H9 (cell line): ENCODE data around the gene ATXN7L3. TPM values are rescaled to one million over a fixed set of nuclear protein-coding genes. Genes with fewer than 3 reads are reported as not detected.
A peak's percentile ranks its signal among the peaks of the same experiment; 100 is the strongest.
"Not testable (repeated sequence)": the region's sequence is repeated elsewhere in the genome, so short reads cannot be mapped to it uniquely, and the experiment has no call there.

Experiments used
- DNase-seq: peaks from one replicate; pipeline ENCODE4 v3.0.0-alpha.2; 2017
- H2AFZ ChIP-seq: one replicate; pipeline ENCODE4 v1.6.1; 2013; ENCODE audit warnings: mild to moderate bottlenecking, low read length, control low read depth, moderate library complexity
- H2AK5ac ChIP-seq: 2 replicates; pipeline ENCODE4 v1.6.1; 2013; ENCODE audit warnings: low read length, control low read depth, mixed read lengths; ENCODE audit not compliant: insufficient read length
- H2BK120ac ChIP-seq: one replicate; pipeline ENCODE4 v1.6.1; 2013; ENCODE audit warnings: low read depth, mild to moderate bottlenecking, low read length, control low read depth, inconsistent platforms; ENCODE audit not compliant: poor library complexity, severe bottlenecking
- H2BK12ac ChIP-seq: 2 replicates; pipeline ENCODE4 v1.6.1; 2013; ENCODE audit warnings: low read length, control low read depth, mixed read lengths, low read depth; ENCODE audit not compliant: insufficient read length
- H2BK15ac ChIP-seq: 2 replicates; pipeline ENCODE4 v1.6.1; 2013; ENCODE audit warnings: low read depth, low read length, control low read depth
- H2BK20ac ChIP-seq: one replicate; pipeline ENCODE4 v1.6.1; 2013; ENCODE audit warnings: low read depth, mild to moderate bottlenecking, low read length, control low read depth, inconsistent platforms; ENCODE audit not compliant: poor library complexity, severe bottlenecking
- H2BK5ac ChIP-seq: 2 replicates; pipeline ENCODE4 v1.6.1; 2013; ENCODE audit warnings: low read length, control low read depth, mixed read lengths; ENCODE audit not compliant: insufficient read length
- H3K14ac ChIP-seq: 2 replicates; pipeline ENCODE4 v1.6.1; 2013; ENCODE audit warnings: low read length, control low read depth; ENCODE audit not compliant: insufficient read depth
- H3K18ac ChIP-seq: 2 replicates; pipeline ENCODE4 v1.6.1; 2013; ENCODE audit warnings: low read depth, mild to moderate bottlenecking, mixed read lengths, low read length, control low read depth; ENCODE audit not compliant: insufficient read length
- H3K23ac ChIP-seq: 2 replicates; pipeline ENCODE4 v1.6.1; 2013; ENCODE audit warnings: low read length, control low read depth, mixed read lengths, low read depth; ENCODE audit not compliant: insufficient read length
- H3K23me2 ChIP-seq: 2 replicates; pipeline ENCODE4 v1.6.1; 2013; ENCODE audit warnings: low read depth, mild to moderate bottlenecking, mixed read lengths, low read length, control low read depth; ENCODE audit not compliant: insufficient read length, poor library complexity, severe bottlenecking
- H3K27ac ChIP-seq: 2 replicates; pipeline ENCODE4 v1.5.1; 2013; ENCODE audit warnings: low read length, control low read depth, mixed read lengths, low read depth; ENCODE audit not compliant: insufficient read length
- H3K27me3 ChIP-seq: 2 replicates; pipeline ENCODE4 v1.6.1; 2013; ENCODE audit warnings: low read length, control low read depth, inconsistent platforms; ENCODE audit not compliant: insufficient read depth
- H3K4ac ChIP-seq: 2 replicates; pipeline ENCODE4 v1.6.1; 2013; ENCODE audit warnings: low read depth, mild to moderate bottlenecking, control low read depth, inconsistent platforms, low read length, moderate library complexity
- H3K4me1 ChIP-seq: 2 replicates; pipeline ENCODE4 v1.6.1; 2013; ENCODE audit warnings: low read length, control low read depth, inconsistent platforms; ENCODE audit not compliant: insufficient read depth
- H3K4me2 ChIP-seq: 2 replicates; pipeline ENCODE4 v1.6.1; 2013; ENCODE audit warnings: low read length, control low read depth, mixed read lengths; ENCODE audit not compliant: insufficient read length, insufficient read depth
- H3K56ac ChIP-seq: 2 replicates; pipeline ENCODE4 v1.6.1; 2013; ENCODE audit warnings: low read depth, mild to moderate bottlenecking, mixed read lengths, low read length, control low read depth; ENCODE audit not compliant: insufficient read length
- H3K79me1 ChIP-seq: 2 replicates; pipeline ENCODE4 v1.6.1; 2013; ENCODE audit warnings: low read depth, mild to moderate bottlenecking, moderate library complexity, low read length, control low read depth, inconsistent platforms; ENCODE audit not compliant: insufficient read depth, poor library complexity, severe bottlenecking
- H3K79me2 ChIP-seq: 2 replicates; pipeline ENCODE4 v1.6.1; 2013; ENCODE audit warnings: low read length, control low read depth, inconsistent platforms; ENCODE audit not compliant: insufficient read depth
- H3K9ac ChIP-seq: 2 replicates; pipeline ENCODE4 v1.6.1; 2013; ENCODE audit warnings: low read length, control low read depth, mixed read lengths; ENCODE audit not compliant: insufficient read length; ENCODE audit errors: extremely low read depth
- H3K9me3 ChIP-seq: one replicate; pipeline ENCODE4 v1.6.1; 2013; ENCODE audit warnings: low read depth, low read length, inconsistent platforms; ENCODE audit not compliant: control insufficient read depth
- H3T11ph ChIP-seq: one replicate; pipeline ENCODE4 v1.6.1; 2013; ENCODE audit warnings: mild to moderate bottlenecking, low read length, control low read depth, inconsistent platforms
- H4K20me1 ChIP-seq: one replicate; pipeline ENCODE4 v1.6.1; 2013; ENCODE audit not compliant: control insufficient read depth, insufficient read length, insufficient read depth
- H4K5ac ChIP-seq: 2 replicates; pipeline ENCODE4 v1.6.1; 2013; ENCODE audit warnings: low read depth, mild to moderate bottlenecking, mixed read lengths, low read length, control low read depth; ENCODE audit not compliant: insufficient read length
- H4K8ac ChIP-seq: replicated peaks from 2 replicates; pipeline ENCODE4 v1.6.1; 2013; ENCODE audit warnings: low read length, control low read depth, mixed read lengths, low read depth; ENCODE audit not compliant: insufficient read length
- H4K91ac ChIP-seq: 2 replicates; pipeline ENCODE4 v1.6.1; 2013; ENCODE audit warnings: low read depth, mild to moderate bottlenecking, moderate library complexity, mixed read lengths, low read length, control low read depth; ENCODE audit not compliant: insufficient read length
- H3K27ac Mint-ChIP-seq, 3 experiments: 2 replicates in 2 of 3; 3 replicates in 1 of 3; pipeline ENCODE4 v1.8.0; 2020 to 2021; ENCODE audit warnings: mixed read lengths in 3 of 3, mild to moderate bottlenecking in 1 of 3, moderate library complexity in 1 of 3
- H3K27me3 Mint-ChIP-seq: 2 replicates; pipeline ENCODE4 v1.8.0; 2021; ENCODE audit warnings: low read depth, mild to moderate bottlenecking, moderate library complexity, mixed read lengths
- H3K36me3 Mint-ChIP-seq, 3 experiments: 2 replicates in 2 of 3; 3 replicates in 1 of 3; pipeline ENCODE4 v1.8.0; 2020 to 2021; ENCODE audit warnings: low read depth in 3 of 3, mixed read lengths in 3 of 3; ENCODE audit not compliant: insufficient read depth in 1 of 3
- H3K4me1 Mint-ChIP-seq, 2 experiments: 2 replicates each; pipeline ENCODE4 v1.8.0; 2020; ENCODE audit warnings: mixed read lengths in 2 of 2
- H3K4me3 Mint-ChIP-seq, 2 experiments: 2 replicates in 1 of 2; 3 replicates in 1 of 2; pipeline ENCODE4 v1.8.0; 2020 to 2021; ENCODE audit warnings: mild to moderate bottlenecking in 2 of 2, mixed read lengths in 2 of 2, moderate library complexity in 1 of 2
- H3K9me3 Mint-ChIP-seq, 2 experiments: 2 replicates in 1 of 2; 3 replicates in 1 of 2; pipeline ENCODE4 v1.8.0; 2020; ENCODE audit warnings: mild to moderate bottlenecking in 2 of 2, mixed read lengths in 2 of 2, moderate library complexity in 1 of 2
- CTCF ChIP-seq: fragments of 200-600 bp; sonication (generic); conservative IDR thresholded peaks from 3 replicates; pipeline ENCODE4 v1.8.0; 2021; ENCODE audit warnings: antibody characterized with exemption, mild to moderate bottlenecking
- WGBS: extraction: QIAGEN DNeasy Blood & Tissue Kit; methylation state at CpG from one replicate; pipeline ENCODE4 v1.1.7; 2013; ENCODE audit warnings: missing lambda C conversion rate, low lambda C conversion rate, mixed read lengths; ENCODE audit not compliant: insufficient read length; ENCODE audit errors: extremely low coverage; 5-methylcytosine and 5-hydroxymethylcytosine counted together
- total RNA-seq: library from RNA; stranded (reverse); gene quantifications from 2 replicates; pipeline ENCODE4 v1.2.1, GENCODE V29; 2021

The ATXN7L3 gene
- total RNA-seq, 1 experiment from 2014 or later: 125 TPM

- Histone ChIP-seq H3K23me2 (no peaks in the 10 kb centered on the region), H2AK5ac (no peak overlapping the region), H4K20me1 (no peaks in the 10 kb centered on the region), H4K5ac (no peak overlapping the region), H3K56ac (no peak overlapping the region), H2BK15ac (no peak overlapping the region), H3K4me1 (no peaks in the 10 kb centered on the region), H3K4ac (no peak overlapping the region), H4K8ac (no peak overlapping the region), H3K27me3 (no peaks in the 10 kb centered on the region), H2BK120ac (no peak overlapping the region), H3K14ac (no peak overlapping the region), H2BK20ac (no peak overlapping the region), H2BK12ac (no peak overlapping the region), H3K9me3 (no peaks in the 10 kb centered on the region), H3K27ac (no peak overlapping the region), H2AFZ (no peak overlapping the region), H3K79me2 (peaks cover 3% of the 10 kb centered on the region; the same call in 1 of the 2 replicates), H3K23ac (no peak overlapping the region), H3K18ac (no peak overlapping the region), H4K91ac (no peak overlapping the region), H2BK5ac (no peak overlapping the region), H3T11ph (no peak overlapping the region), H3K4me2 (no peak overlapping the region), H3K79me1 (peaks cover 8% of the 10 kb centered on the region), H3K9ac (no peak overlapping the region)
- no CpG with 5 or more reads among the region's 4 CpGs for WGBS
- peak overlapping the region in 2 of 3 experiments; percentile 64 to 91; a peak in 5 of 7 replicates for H3K27ac Mint-ChIP-seq
- TF ChIP-seq CTCF: no peak
- H3K36me3 Mint-ChIP-seq: peaks cover 38 to 85% (median 79%) of the 10 kb centered on the region in 3 experiments
- H3K9me3 Mint-ChIP-seq: no peaks in the 10 kb centered on the region
- H3K4me1 Mint-ChIP-seq: no peaks in the 10 kb centered on the region
- no peak for DNase-seq
- H3K4me3 Mint-ChIP-seq: no peak overlapping the region
- no peaks in the 10 kb centered on the region for H3K27me3 Mint-ChIP-seq
These were observed 49.8 kb downstream of the ATXN7L3 start for GRCh38 chr17:44149750-44150329.

GRCh38 chr17:44149066-44149465, 50.6 kb downstream of the ATXN7L3 start:
- H3K4me1 Mint-ChIP-seq, H3K4me1 ChIP-seq, H2BK120ac ChIP-seq, H3K9ac ChIP-seq, H2BK5ac ChIP-seq, H3K27me3 ChIP-seq, H2AFZ ChIP-seq, H4K8ac ChIP-seq, DNase-seq, H3K23ac ChIP-seq, H3K4ac ChIP-seq, H3K56ac ChIP-seq, H3K18ac ChIP-seq, H3K9me3 Mint-ChIP-seq, H3K27me3 Mint-ChIP-seq, H4K20me1 ChIP-seq, H3K4me3 Mint-ChIP-seq, H2BK15ac ChIP-seq, H3K27ac ChIP-seq, H3K4me2 ChIP-seq, H3T11ph ChIP-seq, H3K9me3 ChIP-seq, H3K79me1 ChIP-seq, H4K91ac ChIP-seq, H2AK5ac ChIP-seq, H2BK12ac ChIP-seq, H2BK20ac ChIP-seq, H4K5ac ChIP-seq, H3K79me2 ChIP-seq, H3K14ac ChIP-seq, H3K23me2 ChIP-seq: not testable (repeated sequence)
- Mint-ChIP-seq H3K36me3 (peaks cover 38 to 80% (median 76%) of the 10 kb centered on the region in 3 experiments), H3K27ac (peak overlapping the region in 1 of 3 experiments; percentile 64; a peak in 1 of 7 replicates)
- WGBS: no CpG with 5 or more reads among the region's 3 CpGs
